DND-41 (cell line): ENCODE measurements around the gene ST3GAL4.

ENCODE experiments used
- ATAC-seq: fragments of 200-7000 bp; cut with Tn5 transposase; 3 replicates; pipeline ENCODE4 v1.9.1; 2021; ENCODE audit warnings: low read depth; ENCODE audit not compliant: insufficient read depth
- DNase-seq: peaks from one replicate; pipeline ENCODE4 v3.0.0-alpha.2; 2020
- H2AFZ ChIP-seq: 2 replicates; pipeline ENCODE4 v1.6.0; 2012; ENCODE audit warnings: low read depth, low read length
- H3K27ac ChIP-seq: 2 replicates; pipeline ENCODE4 v1.5.1; 2012; ENCODE audit warnings: low read length, inconsistent platforms
- H3K27me3 ChIP-seq: fragments of 200-600 bp; sonication (generic); 2 replicates; pipeline ENCODE4 v1.6.0; 2012; ENCODE audit warnings: low read length, mild to moderate bottlenecking, inconsistent platforms; ENCODE audit not compliant: insufficient read depth, poor library complexity
- H3K36me3 ChIP-seq: 2 replicates; pipeline ENCODE4 v1.5.1; 2012; ENCODE audit warnings: low read length, inconsistent platforms; ENCODE audit not compliant: insufficient read depth
- H3K4me1 ChIP-seq: 2 replicates; pipeline ENCODE4 v1.5.1; 2012; ENCODE audit warnings: mild to moderate bottlenecking, low read length; ENCODE audit not compliant: insufficient read depth
- H3K4me2 ChIP-seq: 2 replicates; pipeline ENCODE4 v1.6.0; 2012; ENCODE audit warnings: mild to moderate bottlenecking, moderate library complexity, low read length, inconsistent platforms; ENCODE audit not compliant: insufficient read depth
- H3K4me3 ChIP-seq, 2 experiments: fragments of 200-600 bp in 1 of 2; shearing (Covaris generic) in 1 of 2; 2 replicates each; pipeline ENCODE4 v1.5.1; 2012 to 2016; ENCODE audit warnings: inconsistent platforms in 2 of 2, low read length in 2 of 2, mild to moderate bottlenecking in 2 of 2, low read depth in 1 of 2, moderate library complexity in 1 of 2
- H3K79me2 ChIP-seq: 2 replicates; pipeline ENCODE4 v1.6.0; 2012; ENCODE audit warnings: low read length, inconsistent platforms; ENCODE audit not compliant: insufficient read depth
- H3K9ac ChIP-seq: 2 replicates; pipeline ENCODE4 v1.6.0; 2012; ENCODE audit warnings: low read depth, mild to moderate bottlenecking, inconsistent platforms, low read length, moderate library complexity
- H3K9me3 ChIP-seq: 2 replicates; pipeline ENCODE4 v1.5.1; 2012; ENCODE audit warnings: low read length, moderate library complexity, mild to moderate bottlenecking, inconsistent platforms; ENCODE audit not compliant: insufficient read depth, severe bottlenecking
- H4K20me1 ChIP-seq: 2 replicates; pipeline ENCODE4 v1.6.0; 2012; ENCODE audit warnings: low read length; ENCODE audit not compliant: insufficient read depth
- CTCF ChIP-seq: IDR thresholded peaks from 2 replicates; pipeline ENCODE4 v1.5.1; 2012; ENCODE audit warnings: borderline replicate concordance, low read length, moderate library complexity, mild to moderate bottlenecking; ENCODE audit not compliant: poor library complexity, severe bottlenecking; ENCODE audit errors: extremely low read depth
- EZH2 ChIP-seq: IDR thresholded peaks from 3 replicates; pipeline ENCODE4 v1.6.1; 2012; ENCODE audit warnings: borderline replicate concordance, low read depth, mild to moderate bottlenecking, moderate library complexity, low read length, inconsistent platforms; ENCODE audit not compliant: severe bottlenecking

The ST3GAL4 gene

GRCh38 chr11:126352934-126353801, 2.3 kb upstream of the ST3GAL4 start:
- Histone ChIP-seq H3K79me2 (peaks cover 93% of the 10 kb centered on the region), H3K27me3 (no peaks in the 10 kb centered on the region), H2AFZ (no peak overlapping the region), H3K27ac (peak overlapping the region; percentile 66), H4K20me1 (peaks cover 25% of the 10 kb centered on the region), H3K9ac (peak overlapping the region; percentile 35; the same call in 1 of the 2 replicates), H3K4me2 (peak overlapping the region; percentile 63), H3K9me3 (no peaks in the 10 kb centered on the region), H3K36me3 (peaks cover 32% of the 10 kb centered on the region), H3K4me3 (peak overlapping the region in 1 of 2 experiments; percentile 32; a peak in 2 of 4 replicates), H3K4me1 (peaks cover 69% of the 10 kb centered on the region)
- no peak for TF ChIP-seq CTCF
- no peak for TF ChIP-seq EZH2
- ATAC-seq (no peak), DNase-seq (peak; percentile 29)

- Histone ChIP-seq H3K27me3 (no peaks in the 10 kb centered on the region), H3K4me1 (peaks cover 79% of the 10 kb centered on the region), H3K9ac (peak overlapping the region; percentile 89), H3K4me2 (peak overlapping the region; percentile 96), H4K20me1 (peaks cover 33% of the 10 kb centered on the region), H3K27ac (peak overlapping the region; percentile 95), H3K4me3 (peak overlapping the region; percentile 75 to 78), H3K79me2 (peaks cover 93% of the 10 kb centered on the region), H3K36me3 (peaks cover 22% of the 10 kb centered on the region), H2AFZ (peak overlapping the region; percentile 94), H3K9me3 (no peaks in the 10 kb centered on the region)
- peak; percentile 44 for ATAC-seq
- TF ChIP-seq CTCF (no peak), EZH2 (no peak)
- DNase-seq: peak; percentile 36
Observed at GRCh38 chr11:126354631-126355323, 709 bp upstream of the ST3GAL4 start.

GRCh38 chr11:126355926-126356897, 726 bp downstream of the ST3GAL4 start:
- DNase-seq (peak; percentile 60), ATAC-seq (peak; percentile 25)
- Histone ChIP-seq H4K20me1 (peaks cover 35% of the 10 kb centered on the region), H3K4me2 (peak overlapping the region; percentile 96), H3K4me1 (peaks cover 69% of the 10 kb centered on the region), H3K9me3 (no peaks in the 10 kb centered on the region), H3K27ac (peak overlapping the region; percentile 72), H3K9ac (peak overlapping the region; percentile 89), H3K27me3 (no peaks in the 10 kb centered on the region), H3K36me3 (peaks cover 14% of the 10 kb centered on the region), H3K4me3 (peak overlapping the region; percentile 75 to 78; a peak in 3 of 4 replicates), H2AFZ (peak overlapping the region; percentile 69), H3K79me2 (peaks cover 88% of the 10 kb centered on the region)
- TF ChIP-seq EZH2: no peak
- no peak for TF ChIP-seq CTCF
